Stimulated activated CD4-positive, alpha-beta T cell treated with anti-CD3 and anti-CD28 coated beads, TNF-alpha, amount 100 ng/mL, for 1 hour (primary cell): Measurements from ENCODE around the gene CORO7.

Source experiments
- DNase-seq, 3 donors: peaks; one replicate each; pipeline ENCODE4 v3.0.0-alpha.2; 2020; ENCODE audit warnings: low read depth in 3 of 3, low spot score in 1 of 3

The CORO7 gene

GRCh38 chr16:4416200-4417032, at the start of gene CORO7:
Gene CORO7, minus strand, starts transcription at chr16:4416596. Its CDS starts 78 bp downstream, at chr16:4416518.
- peak; percentile 95 to 98 (median 96) for DNase-seq

- DNase-seq: no peak
Measured at GRCh38 chr16:4463522-4464163, 47.2 kb upstream of the CORO7 start.

- no peak for DNase-seq
Measured at GRCh38 chr16:4461250-4462085, 45.1 kb upstream of the CORO7 start.

- no peak for DNase-seq
Measured at GRCh38 chr16:4460936-4461249, 44.5 kb upstream of the CORO7 start.

- DNase-seq: no peak
Measured at GRCh38 chr16:4455951-4456350, 39.6 kb upstream of the CORO7 start.

GRCh38 chr16:4455081-4455480, 38.7 kb upstream of the CORO7 start:
- no peak for DNase-seq

- DNase-seq: no peak
Measured at GRCh38 chr16:4454623-4455022, 38.2 kb upstream of the CORO7 start.

- DNase-seq: no peak
Measured at GRCh38 chr16:4452674-4453073, 36.3 kb upstream of the CORO7 start.

GRCh38 chr16:4450931-4451519, 34.6 kb upstream of the CORO7 start:
- DNase-seq: no peak

GRCh38 chr16:4450430-4450829, 34.0 kb upstream of the CORO7 start:
- DNase-seq: no peak

GRCh38 chr16:4443986-4444385, 27.6 kb upstream of the CORO7 start:
- DNase-seq: no peak

GRCh38 chr16:4443271-4443670, 26.9 kb upstream of the CORO7 start:
- no peak for DNase-seq

GRCh38 chr16:4442371-4442770, 26.0 kb upstream of the CORO7 start:
- no peak for DNase-seq

- DNase-seq: no peak
Measured at GRCh38 chr16:4437366-4437765, 21.0 kb upstream of the CORO7 start.

GRCh38 chr16:4435337-4436067, 19.1 kb upstream of the CORO7 start:
- no peak for DNase-seq

- no peak for DNase-seq
Measured at GRCh38 chr16:4433914-4434787, 17.8 kb upstream of the CORO7 start.

GRCh38 chr16:4433228-4433627, 16.8 kb upstream of the CORO7 start:
- DNase-seq: no peak

- DNase-seq: no peak
Measured at GRCh38 chr16:4431023-4431422, 14.6 kb upstream of the CORO7 start.

- no peak for DNase-seq
Measured at GRCh38 chr16:4428500-4428899, 12.1 kb upstream of the CORO7 start.
